ENCODE measurements around the gene PCK1. TPM values are rescaled to one million over a fixed set of nuclear protein-coding genes. Genes with fewer than 3 reads are reported as not detected.

Gene PCK1
- total and polyA plus RNA-seq, 2 of the 13 experiments (the other 11 are each of a cell fraction or from before 2014, with no cell fraction given), result 6.5 to 12.6 TPM

DNA sequence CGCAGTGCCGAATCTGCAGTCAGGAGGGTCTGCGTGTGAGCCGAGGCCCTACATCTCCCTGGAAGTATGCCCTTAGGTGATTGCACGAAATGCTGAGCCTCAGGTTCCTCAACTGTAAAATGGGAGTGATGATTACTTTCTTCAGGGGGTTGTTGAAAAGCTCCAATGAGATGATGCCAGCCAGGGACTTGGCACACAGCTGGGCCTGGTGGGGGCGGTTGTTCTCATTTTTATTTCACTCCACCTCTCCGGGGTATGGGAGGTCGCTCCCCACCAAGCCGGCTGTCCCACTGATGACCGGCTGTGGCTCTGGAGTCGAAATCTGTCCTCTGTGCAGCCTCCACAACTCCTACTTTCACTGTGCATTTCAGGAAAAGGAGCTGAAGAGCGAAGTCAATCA, 8.1 kb downstream of the PCK1 start:
- Histone ChIP-seq H3K79me2 (ENCODE audit: insufficient read depth, low read length) (no peaks in the 10 kb centered on the region), H3K36me3 (replicated peaks in 1 of 2; ENCODE audit: control insufficient read depth in 1 of 2, insufficient read depth in 2 of 2, low read length in 2 of 2) (peaks cover 0 to 6% of the 10 kb centered on the region in 2 experiments; a peak in 2 of 5 replicates), H3K4me1 (ENCODE audit: insufficient read depth, low read length) (peaks cover 73% of the 10 kb centered on the region), H3K4me3 (replicated peaks in 1 of 3; ENCODE audit: insufficient read depth in 1 of 3, low read depth in 2 of 3, low read length in 3 of 3) (peak overlapping the region in 1 of 3 experiments; percentile 55; a peak in 2 of 6 replicates), H3K9ac (ENCODE audit: insufficient read depth, low read depth, low read length) (peak overlapping the region; percentile 45; the same call in 1 of the 2 replicates), H3K4me2 (ENCODE audit: low read depth, low read length) (peak overlapping the region; percentile 69), H3K27me3 (ENCODE audit: control insufficient read depth in 1 of 2, insufficient read depth in 2 of 2, low read length in 2 of 2) (peaks cover 0 to 7% of the 10 kb centered on the region in 2 experiments; a peak in 3 of 5 replicates), H3K9me3 (ENCODE audit: low read length) (no peaks in the 10 kb centered on the region), H2AFZ (ENCODE audit: low read length) (no peak overlapping the region), H3K27ac (ENCODE audit: extremely low read length, insufficient read depth, low read length) (peak overlapping the region; percentile 52), H4K20me1 (ENCODE audit: insufficient read depth, low read length) (no peaks in the 10 kb centered on the region; the same call in 1 of the 2 replicates)
- POLR2A ChIA-PET, result interaction anchor here (1.0 to 12.9 kb wide), 7 partner anchors 9 to 18 kb away, joined by 5 to 96 read pairs (median 14); partner anchors contain the start of gene PCK1
- CTCF ChIA-PET (ENCODE audit: low intra/inter-chr PET ratio, low total read pairs), result no interaction called here
- FAIRE-seq (no peak), DNase-seq (ENCODE audit: low spot score) (no peak), ATAC-seq (no peak)
- intact Hi-C loops (cut with micrococcal nuclease; ENCODE audit: unreplicated experiment), result no loop called here
- BruUV-seq (replicated peaks), result no TSS peak
- WGBS (ENCODE audit: low lambda C conversion rate), result 66% methylated on average over 12 of the region's 12 CpGs
- in situ Hi-C loops (cut with HindIII; ENCODE audit: extremely low pct_ligation_motif_present, low pct_unique_long_range_greater_than_20kb), result no loop called here
- TF ChIP-seq GZF1 (CRISPR knock-in tag; IDR thresholded peaks at IDR 0.05), result 0 out of 2 replicates have a peak, but pooled peaks have one; percentile 37
- TF ChIP-seq, protein P1, sequence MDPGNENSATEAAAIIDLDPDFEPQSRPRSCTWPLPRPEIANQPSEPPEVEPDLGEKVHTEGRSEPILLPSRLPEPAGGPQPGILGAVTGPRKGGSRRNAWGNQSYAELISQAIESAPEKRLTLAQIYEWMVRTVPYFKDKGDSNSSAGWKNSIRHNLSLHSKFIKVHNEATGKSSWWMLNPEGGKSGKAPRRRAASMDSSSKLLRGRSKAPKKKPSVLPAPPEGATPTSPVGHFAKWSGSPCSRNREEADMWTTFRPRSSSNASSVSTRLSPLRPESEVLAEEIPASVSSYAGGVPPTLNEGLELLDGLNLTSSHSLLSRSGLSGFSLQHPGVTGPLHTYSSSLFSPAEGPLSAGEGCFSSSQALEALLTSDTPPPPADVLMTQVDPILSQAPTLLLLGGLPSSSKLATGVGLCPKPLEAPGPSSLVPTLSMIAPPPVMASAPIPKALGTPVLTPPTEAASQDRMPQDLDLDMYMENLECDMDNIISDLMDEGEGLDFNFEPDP (CRISPR knock-in tag; conservative IDR thresholded peaks at IDR 0.05), result 0 out of 2 replicates have a peak, but pooled peaks have one; percentile 56
- TF ChIP-seq, protein P2, sequence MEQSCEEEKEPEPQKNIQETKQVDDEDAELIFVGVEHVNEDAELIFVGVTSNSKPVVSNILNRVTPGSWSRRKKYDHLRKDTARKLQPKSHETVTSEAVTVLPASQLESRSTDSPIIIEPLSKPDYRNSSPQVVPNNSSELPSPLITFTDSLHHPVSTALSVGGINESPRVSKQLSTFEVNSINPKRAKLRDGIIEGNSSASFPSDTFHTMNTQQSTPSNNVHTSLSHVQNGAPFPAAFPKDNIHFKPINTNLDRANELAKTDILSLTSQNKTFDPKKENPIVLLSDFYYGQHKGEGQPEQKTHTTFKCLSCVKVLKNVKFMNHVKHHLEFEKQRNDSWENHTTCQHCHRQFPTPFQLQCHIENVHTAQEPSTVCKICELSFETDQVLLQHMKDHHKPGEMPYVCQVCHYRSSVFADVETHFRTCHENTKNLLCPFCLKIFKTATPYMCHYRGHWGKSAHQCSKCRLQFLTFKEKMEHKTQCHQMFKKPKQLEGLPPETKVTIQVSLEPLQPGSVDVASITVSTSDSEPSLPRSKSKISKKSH (CRISPR knock-in tag; IDR thresholded peaks at IDR 0.05; ENCODE audit: borderline replicate concordance), result no peak
- no peak for TF ChIP-seq THYN1 (CRISPR knock-in tag; IDR thresholded peaks at IDR 0.05; ENCODE audit: borderline replicate concordance, low read depth)
- 0 out of 2 replicates have a peak, but pooled peaks have one; percentile 62 for TF ChIP-seq ZNF274 (CRISPR knock-in tag; IDR thresholded peaks at IDR 0.05)
- TF ChIP-seq, protein P3, sequence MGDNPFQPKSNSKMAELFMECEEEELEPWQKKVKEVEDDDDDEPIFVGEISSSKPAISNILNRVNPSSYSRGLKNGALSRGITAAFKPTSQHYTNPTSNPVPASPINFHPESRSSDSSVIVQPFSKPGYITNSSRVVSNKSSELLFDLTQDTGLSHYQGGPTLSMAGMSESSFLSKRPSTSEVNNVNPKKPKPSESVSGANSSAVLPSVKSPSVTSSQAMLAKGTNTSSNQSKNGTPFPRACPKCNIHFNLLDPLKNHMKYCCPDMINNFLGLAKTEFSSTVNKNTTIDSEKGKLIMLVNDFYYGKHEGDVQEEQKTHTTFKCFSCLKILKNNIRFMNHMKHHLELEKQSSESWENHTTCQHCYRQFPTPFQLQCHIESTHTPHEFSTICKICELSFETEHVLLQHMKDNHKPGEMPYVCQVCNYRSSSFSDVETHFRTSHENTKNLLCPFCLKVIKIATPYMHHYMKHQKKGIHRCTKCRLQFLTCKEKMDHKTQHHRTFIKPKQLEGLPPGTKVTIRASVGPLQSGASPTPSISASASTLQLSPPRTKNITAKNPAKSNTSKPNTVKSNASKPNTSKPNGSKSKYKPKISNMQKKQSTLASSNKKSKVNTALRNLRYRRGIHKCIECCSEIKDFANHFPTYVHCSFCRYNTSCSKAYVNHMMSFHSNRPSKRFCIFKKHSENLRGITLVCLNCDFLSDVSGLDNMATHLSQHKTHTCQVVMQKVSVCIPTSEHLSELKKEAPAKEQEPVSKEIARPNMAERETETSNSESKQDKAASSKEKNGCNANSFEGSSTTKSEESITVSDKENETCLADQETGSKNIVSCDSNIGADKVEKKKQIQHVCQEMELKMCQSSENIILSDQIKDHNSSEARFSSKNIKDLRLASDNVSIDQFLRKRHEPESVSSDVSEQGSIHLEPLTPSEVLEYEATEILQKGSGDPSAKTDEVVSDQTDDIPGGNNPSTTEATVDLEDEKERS (CRISPR knock-in tag; IDR thresholded peaks at IDR 0.05), result 0 out of 2 replicates have a peak, but pooled peaks have one; percentile 13
- no peak for TF ChIP-seq CENPX (CRISPR knock-in tag; IDR thresholded peaks at IDR 0.05)
- no peak for TF ChIP-seq BRCA1 (CRISPR knock-in tag; IDR thresholded peaks at IDR 0.05)
- TF ChIP-seq ZNF781 (CRISPR knock-in tag; IDR thresholded peaks at IDR 0.05; ENCODE audit: borderline replicate concordance, not compliant biosample characterization), result no peak
- no peak for TF ChIP-seq ZNF678 (CRISPR knock-in tag; IDR thresholded peaks at IDR 0.05)
- no peak for TF ChIP-seq SNRNP70 (IDR thresholded peaks at IDR 0.05; ENCODE audit: low read depth, low read length)
- no peak for TF ChIP-seq GLI4 (CRISPR knock-in tag; IDR thresholded peaks at IDR 0.05; ENCODE audit: borderline replicate concordance)
- TF ChIP-seq CBX5 (CRISPR knock-in tag; IDR thresholded peaks at IDR 0.05; ENCODE audit: borderline replicate concordance), result no peak
- TF ChIP-seq ZNF549 (CRISPR knock-in tag; IDR thresholded peaks at IDR 0.05), result no peak
- TF ChIP-seq, protein P4, sequence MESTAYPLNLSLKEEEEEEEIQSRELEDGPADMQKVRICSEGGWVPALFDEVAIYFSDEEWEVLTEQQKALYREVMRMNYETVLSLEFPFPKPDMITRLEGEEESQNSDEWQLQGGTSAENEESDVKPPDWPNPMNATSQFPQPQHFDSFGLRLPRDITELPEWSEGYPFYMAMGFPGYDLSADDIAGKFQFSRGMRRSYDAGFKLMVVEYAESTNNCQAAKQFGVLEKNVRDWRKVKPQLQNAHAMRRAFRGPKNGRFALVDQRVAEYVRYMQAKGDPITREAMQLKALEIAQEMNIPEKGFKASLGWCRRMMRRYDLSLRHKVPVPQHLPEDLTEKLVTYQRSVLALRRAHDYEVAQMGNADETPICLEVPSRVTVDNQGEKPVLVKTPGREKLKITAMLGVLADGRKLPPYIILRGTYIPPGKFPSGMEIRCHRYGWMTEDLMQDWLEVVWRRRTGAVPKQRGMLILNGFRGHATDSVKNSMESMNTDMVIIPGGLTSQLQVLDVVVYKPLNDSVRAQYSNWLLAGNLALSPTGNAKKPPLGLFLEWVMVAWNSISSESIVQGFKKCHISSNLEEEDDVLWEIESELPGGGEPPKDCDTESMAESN (CRISPR knock-in tag; conservative IDR thresholded peaks at IDR 0.05), result 0 out of 2 replicates have a peak, but pooled peaks have one; percentile 35
- 0 out of 2 replicates have a peak, but pooled peaks have one; percentile 45 for TF ChIP-seq ZNF629 (CRISPR knock-in tag; conservative IDR thresholded peaks at IDR 0.05)
